ENCODE measurements around the gene ZSCAN26.

DNA sequence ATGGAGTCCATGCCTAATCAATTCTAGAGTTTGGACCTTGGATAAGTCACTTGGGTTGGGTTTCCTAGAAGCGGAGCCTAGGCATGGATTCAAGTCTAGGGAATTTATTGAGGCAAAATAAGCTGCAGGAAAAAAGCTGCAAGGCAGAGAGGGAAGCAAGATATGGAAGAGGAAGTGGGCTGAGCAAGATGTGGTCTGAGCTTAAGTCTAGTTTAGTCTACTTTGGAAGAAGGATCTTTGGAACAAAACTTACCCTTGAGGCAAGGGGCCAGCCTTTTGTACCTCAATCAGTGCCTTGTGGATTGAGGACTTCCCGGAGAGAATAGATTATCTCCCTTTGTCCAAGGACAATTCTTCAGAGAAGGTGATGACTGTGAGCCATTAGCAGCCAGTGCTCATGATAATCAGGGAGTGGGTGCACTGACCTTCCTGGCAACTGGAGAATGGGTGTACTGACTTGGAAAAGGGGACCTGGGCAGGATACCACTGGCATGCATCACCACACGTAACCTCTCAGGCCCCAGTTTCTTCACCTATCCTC lies 31.0 kb upstream of the ZSCAN26 start:
- TF ChIP-seq POU6F1 (CRISPR knock-in tag; IDR thresholded peaks at IDR 0.05; ENCODE audit: borderline replicate concordance, low read depth) (no peak), ARNTL (CRISPR knock-in tag; IDR thresholded peaks at IDR 0.05; ENCODE audit: borderline replicate concordance, low read depth) (no peak), CSDC2 (CRISPR knock-in tag; IDR thresholded peaks at IDR 0.05) (no peak), ZFP30 (CRISPR knock-in tag; IDR thresholded peaks at IDR 0.05) (no peak), PPARA (CRISPR knock-in tag; IDR thresholded peaks at IDR 0.05; ENCODE audit: borderline replicate concordance) (no peak), ZFP3 (CRISPR knock-in tag; IDR thresholded peaks at IDR 0.05) (no peak), GLIS3 (CRISPR knock-in tag; IDR thresholded peaks at IDR 0.05) (no peak), TCF4 (CRISPR knock-in tag; IDR thresholded peaks at IDR 0.05; ENCODE audit: borderline replicate concordance) (no peak), ZNF70 (CRISPR knock-in tag; IDR thresholded peaks at IDR 0.05) (no peak), OSR1 (CRISPR knock-in tag; IDR thresholded peaks at IDR 0.05) (no peak), CREB5 (CRISPR knock-in tag; IDR thresholded peaks at IDR 0.05; ENCODE audit: low read depth) (no peak)
- TF ChIP-seq, protein P1, sequence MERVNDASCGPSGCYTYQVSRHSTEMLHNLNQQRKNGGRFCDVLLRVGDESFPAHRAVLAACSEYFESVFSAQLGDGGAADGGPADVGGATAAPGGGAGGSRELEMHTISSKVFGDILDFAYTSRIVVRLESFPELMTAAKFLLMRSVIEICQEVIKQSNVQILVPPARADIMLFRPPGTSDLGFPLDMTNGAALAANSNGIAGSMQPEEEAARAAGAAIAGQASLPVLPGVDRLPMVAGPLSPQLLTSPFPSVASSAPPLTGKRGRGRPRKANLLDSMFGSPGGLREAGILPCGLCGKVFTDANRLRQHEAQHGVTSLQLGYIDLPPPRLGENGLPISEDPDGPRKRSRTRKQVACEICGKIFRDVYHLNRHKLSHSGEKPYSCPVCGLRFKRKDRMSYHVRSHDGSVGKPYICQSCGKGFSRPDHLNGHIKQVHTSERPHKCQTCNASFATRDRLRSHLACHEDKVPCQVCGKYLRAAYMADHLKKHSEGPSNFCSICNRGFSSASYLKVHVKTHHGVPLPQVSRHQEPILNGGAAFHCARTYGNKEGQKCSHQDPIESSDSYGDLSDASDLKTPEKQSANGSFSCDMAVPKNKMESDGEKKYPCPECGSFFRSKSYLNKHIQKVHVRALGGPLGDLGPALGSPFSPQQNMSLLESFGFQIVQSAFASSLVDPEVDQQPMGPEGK (CRISPR knock-in tag; IDR thresholded peaks at IDR 0.05; ENCODE audit: borderline replicate concordance): no peak
- TF ChIP-seq, protein P2, sequence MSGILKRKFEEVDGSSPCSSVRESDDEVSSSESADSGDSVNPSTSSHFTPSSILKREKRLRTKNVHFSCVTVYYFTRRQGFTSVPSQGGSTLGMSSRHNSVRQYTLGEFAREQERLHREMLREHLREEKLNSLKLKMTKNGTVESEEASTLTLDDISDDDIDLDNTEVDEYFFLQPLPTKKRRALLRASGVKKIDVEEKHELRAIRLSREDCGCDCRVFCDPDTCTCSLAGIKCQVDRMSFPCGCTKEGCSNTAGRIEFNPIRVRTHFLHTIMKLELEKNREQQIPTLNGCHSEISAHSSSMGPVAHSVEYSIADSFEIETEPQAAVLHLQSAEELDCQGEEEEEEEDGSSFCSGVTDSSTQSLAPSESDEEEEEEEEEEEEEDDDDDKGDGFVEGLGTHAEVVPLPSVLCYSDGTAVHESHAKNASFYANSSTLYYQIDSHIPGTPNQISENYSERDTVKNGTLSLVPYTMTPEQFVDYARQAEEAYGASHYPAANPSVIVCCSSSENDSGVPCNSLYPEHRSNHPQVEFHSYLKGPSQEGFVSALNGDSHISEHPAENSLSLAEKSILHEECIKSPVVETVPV (CRISPR knock-in tag; IDR thresholded peaks at IDR 0.05): no peak
- TF ChIP-seq, protein P3, sequence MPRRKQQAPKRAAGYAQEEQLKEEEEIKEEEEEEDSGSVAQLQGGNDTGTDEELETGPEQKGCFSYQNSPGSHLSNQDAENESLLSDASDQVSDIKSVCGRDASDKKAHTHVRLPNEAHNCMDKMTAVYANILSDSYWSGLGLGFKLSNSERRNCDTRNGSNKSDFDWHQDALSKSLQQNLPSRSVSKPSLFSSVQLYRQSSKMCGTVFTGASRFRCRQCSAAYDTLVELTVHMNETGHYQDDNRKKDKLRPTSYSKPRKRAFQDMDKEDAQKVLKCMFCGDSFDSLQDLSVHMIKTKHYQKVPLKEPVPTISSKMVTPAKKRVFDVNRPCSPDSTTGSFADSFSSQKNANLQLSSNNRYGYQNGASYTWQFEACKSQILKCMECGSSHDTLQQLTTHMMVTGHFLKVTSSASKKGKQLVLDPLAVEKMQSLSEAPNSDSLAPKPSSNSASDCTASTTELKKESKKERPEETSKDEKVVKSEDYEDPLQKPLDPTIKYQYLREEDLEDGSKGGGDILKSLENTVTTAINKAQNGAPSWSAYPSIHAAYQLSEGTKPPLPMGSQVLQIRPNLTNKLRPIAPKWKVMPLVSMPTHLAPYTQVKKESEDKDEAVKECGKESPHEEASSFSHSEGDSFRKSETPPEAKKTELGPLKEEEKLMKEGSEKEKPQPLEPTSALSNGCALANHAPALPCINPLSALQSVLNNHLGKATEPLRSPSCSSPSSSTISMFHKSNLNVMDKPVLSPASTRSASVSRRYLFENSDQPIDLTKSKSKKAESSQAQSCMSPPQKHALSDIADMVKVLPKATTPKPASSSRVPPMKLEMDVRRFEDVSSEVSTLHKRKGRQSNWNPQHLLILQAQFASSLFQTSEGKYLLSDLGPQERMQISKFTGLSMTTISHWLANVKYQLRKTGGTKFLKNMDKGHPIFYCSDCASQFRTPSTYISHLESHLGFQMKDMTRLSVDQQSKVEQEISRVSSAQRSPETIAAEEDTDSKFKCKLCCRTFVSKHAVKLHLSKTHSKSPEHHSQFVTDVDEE (CRISPR knock-in tag; IDR thresholded peaks at IDR 0.05): no peak
